Measurements from ENCODE around the gene TMEM235. TPM values are rescaled to one million over a fixed set of nuclear protein-coding genes. Genes with fewer than 3 reads are reported as not detected.
"Not testable (repeated sequence)": the region's sequence is repeated elsewhere in the genome, so short reads cannot be mapped to it uniquely, and the experiment has no call there.

TMEM235 gene
- total and polyA plus RNA-seq, 10 donors, result not detected

- H3K36me3 ChIP-seq, result no peaks in the 10 kb centered on the region
- intact Hi-C loops (cut with DNase I; ENCODE audit: low total_unique reads), result loop anchor here (5.0 kb wide), 1 partner anchor 139 kb away; no protein-coding TSS in a partner anchor
- DNase-seq, result no peak
- H3K9me3 ChIP-seq, result no peaks in the 10 kb centered on the region
- no peak for TF ChIP-seq CTCF (IDR thresholded peaks at IDR 0.05 in 8 of 11, conservative IDR thresholded peaks at IDR 0.05 in 3 of 11)
- TF ChIP-seq POLR2A (IDR thresholded peaks at IDR 0.05), result no peak
- TF ChIP-seq POLR2AphosphoS5 (IDR thresholded peaks at IDR 0.05), result no peak
- no peaks in the 10 kb centered on the region for H3K27me3 ChIP-seq (replicated peaks in 1 of 7)
- peak overlapping the region in 5 of 8 donors; percentile 5 to 50 (median 13) for H3K4me3 ChIP-seq
- 37 to 57% (median 50%) methylated on average over 5 to 6 of the region's 6 CpGs for WGBS, 5 donors
- H3K27ac ChIP-seq, result peak overlapping the region in 4 of 8 donors; percentile 42 to 94 (median 75)
- H3K4me1 ChIP-seq, result peaks cover 32 to 84% (median 56%) of the 10 kb centered on the region in 6 donors
Observed at GRCh38 chr17:78251773-78252103, 20.3 kb downstream of the TMEM235 start.

- Histone ChIP-seq H3K27me3 (replicated peaks in 1 of 7) (no peaks in the 10 kb centered on the region), H3K36me3 (no peaks in the 10 kb centered on the region), H3K9me3 (no peaks in the 10 kb centered on the region), H3K27ac (peak overlapping the region in 7 of 8 donors; percentile 22 to 94 (median 57)), H3K4me3 (peak overlapping the region in 5 of 8 donors; percentile 5 to 50 (median 13)), H3K4me1 (peaks cover 32 to 88% (median 60%) of the 10 kb centered on the region in 6 donors)
- intact Hi-C loops (cut with DNase I; ENCODE audit: low total_unique reads), result loop anchor here (5.0 kb wide), 1 partner anchor 140 kb away; no protein-coding TSS in a partner anchor
- peak; percentile 92 for DNase-seq
- no peak for TF ChIP-seq POLR2A (IDR thresholded peaks at IDR 0.05)
- peak; percentile 68 to 84 (median 83) for TF ChIP-seq POLR2AphosphoS5 (IDR thresholded peaks at IDR 0.05)
- TF ChIP-seq CTCF (IDR thresholded peaks at IDR 0.05 in 8 of 11, conservative IDR thresholded peaks at IDR 0.05 in 3 of 11), result no peak
- WGBS, 5 donors, result 24 to 65% (median 46%) methylated on average over 5 to 12 of the region's 12 CpGs
Observed at GRCh38 chr17:78252111-78252634, 20.7 kb downstream of the TMEM235 start.

- Histone ChIP-seq H3K9me3 (no peaks in the 10 kb centered on the region), H3K4me3 (peak overlapping the region in 1 of 8 donors; percentile 50), H3K27me3 (replicated peaks in 1 of 7) (no peaks in the 10 kb centered on the region), H3K36me3 (no peaks in the 10 kb centered on the region), H3K4me1 (peaks cover 37 to 94% (median 68%) of the 10 kb centered on the region in 6 donors), H3K27ac (peak overlapping the region in 7 of 8 donors; percentile 22 to 94 (median 57))
- intact Hi-C loops (cut with DNase I; ENCODE audit: low total_unique reads), result loop anchor here (5.0 kb wide), 1 partner anchor 141 kb away; no protein-coding TSS in a partner anchor
- TF ChIP-seq CTCF (IDR thresholded peaks at IDR 0.05 in 8 of 11, conservative IDR thresholded peaks at IDR 0.05 in 3 of 11), result no peak
- TF ChIP-seq POLR2A (IDR thresholded peaks at IDR 0.05), result no peak
- no peak for TF ChIP-seq POLR2AphosphoS5 (IDR thresholded peaks at IDR 0.05)
- 70 to 81% (median 78%) methylated on average over 13 to 15 of the region's 15 CpGs for WGBS, 5 donors
- DNase-seq, result peak; percentile 82
Observed at GRCh38 chr17:78252701-78253635, 21.5 kb downstream of the TMEM235 start.

- Histone ChIP-seq H3K4me3 (peak overlapping the region in 7 of 8 donors; percentile 69 to 99 (median 88)), H3K27ac (peak overlapping the region in 6 of 8 donors; percentile 90 to 96 (median 92)), H3K4me1 (peaks cover 42 to 94% (median 74%) of the 10 kb centered on the region in 6 donors)
- not testable (repeated sequence) for DNase-seq; H3K27me3 ChIP-seq (replicated peaks in 1 of 7); H3K36me3 ChIP-seq; H3K9me3 ChIP-seq
- WGBS, 5 donors, result 80 to 90% (median 86%) methylated on average over 12 of the region's 12 CpGs
- intact Hi-C loops (cut with DNase I; ENCODE audit: low total_unique reads), result loop anchor here (5.0 kb wide), 1 partner anchor 141 kb away; no protein-coding TSS in a partner anchor
Observed at GRCh38 chr17:78253636-78253945, 22.2 kb downstream of the TMEM235 start.
